Renal pelvis (tissue), 4 donors: ENCODE measurements around the gene MRGPRD. TPM values are rescaled to one million over a fixed set of nuclear protein-coding genes. Genes with fewer than 3 reads are reported as not detected.

Source experiments
- DNase-seq: peaks from one replicate; pipeline ENCODE4 v3.0.0-alpha.2; 2013
- polyA plus RNA-seq, 3 donors: library from polyadenylated mRNA; unstranded; fragments of 120-200 nt; gene quantifications; one replicate each; pipeline ENCODE4 v1.2.1, GENCODE V29; 2013; ENCODE audit not compliant: insufficient read length in 3 of 3

Gene MRGPRD
- polyA plus RNA-seq, 3 donors = not detected

- no peak for DNase-seq
Observed at GRCh38 chr11:68931911-68932310, 48.9 kb downstream of the MRGPRD start.

GRCh38 chr11:68930991-68931855 is 49.6 kb downstream of the MRGPRD start:
- no peak for DNase-seq

Other genes starting within 250 kb of the MRGPRD start
- gene TESMIN, start 229.5 kb downstream of the MRGPRD start, polyA plus RNA-seq = 10 to 100 TPM; 17.0 to 21.5 (median 21.3) TPM
- 10 to 100 TPM; 30.8 to 35.6 (median 35.4) TPM for gene CPT1A, start 139.1 kb downstream of the MRGPRD start, polyA plus RNA-seq
- 10 to 100 TPM; 76.6 to 86.9 (median 85.9) TPM for gene MRPL21, start 77.2 kb downstream of the MRGPRD start, polyA plus RNA-seq
- gene IGHMBP2, start 77.1 kb downstream of the MRGPRD start, polyA plus RNA-seq = 10 to 100 TPM; 14.6 to 22.5 (median 18.6) TPM
- gene MRGPRF, start 32.3 kb upstream of the MRGPRD start, polyA plus RNA-seq = 10 to 100 TPM; 26.5 to 28.6 (median 28.3) TPM
- 10 to 100 TPM; 14.7 to 23.0 (median 18.7) TPM for gene TPCN2, start 67.9 kb upstream of the MRGPRD start, polyA plus RNA-seq
- 1 to 10 TPM in 1 of 3 donors, under 1 TPM in 2; 0.53 to 2.0 (median 0.86) TPM for gene SMIM38, start 174.9 kb upstream of the MRGPRD start, polyA plus RNA-seq